ENCODE measurements around the gene HOXD1.

HOXD1 gene

DNA sequence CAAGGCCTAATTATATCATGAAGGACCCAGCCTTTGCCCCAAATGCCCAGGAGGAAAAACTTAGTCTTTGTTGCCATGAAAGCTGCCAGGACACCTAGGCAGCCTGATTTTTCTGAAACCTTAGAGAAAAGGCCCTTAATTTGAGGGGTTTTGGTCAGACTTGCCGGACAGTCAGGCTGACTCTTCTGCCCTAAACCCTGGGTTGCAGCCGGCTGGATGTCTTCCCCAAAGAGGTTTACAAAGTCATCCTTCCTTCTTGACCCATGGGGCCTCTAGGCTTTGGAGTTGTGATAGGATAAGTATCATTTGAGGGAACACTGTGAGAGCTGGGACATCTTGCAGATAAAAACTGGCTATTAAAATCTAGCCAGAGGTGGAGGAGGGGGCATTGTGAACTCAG lies 2.4 kb upstream of the HOXD1 start:
- Mint-ChIP-seq H3K27ac (peak overlapping the region; percentile 80), H3K4me3 (peak overlapping the region; percentile 83), H3K9me3 (no peaks in the 10 kb centered on the region), H3K27me3 (ENCODE audit: low read depth, poor library complexity) (no peaks in the 10 kb centered on the region), H3K36me3 (ENCODE audit: low read depth) (no peaks in the 10 kb centered on the region), H3K4me1 (peaks cover 70% of the 10 kb centered on the region)
- DNase-seq = no peak
- TF ChIP-seq, protein P1, sequence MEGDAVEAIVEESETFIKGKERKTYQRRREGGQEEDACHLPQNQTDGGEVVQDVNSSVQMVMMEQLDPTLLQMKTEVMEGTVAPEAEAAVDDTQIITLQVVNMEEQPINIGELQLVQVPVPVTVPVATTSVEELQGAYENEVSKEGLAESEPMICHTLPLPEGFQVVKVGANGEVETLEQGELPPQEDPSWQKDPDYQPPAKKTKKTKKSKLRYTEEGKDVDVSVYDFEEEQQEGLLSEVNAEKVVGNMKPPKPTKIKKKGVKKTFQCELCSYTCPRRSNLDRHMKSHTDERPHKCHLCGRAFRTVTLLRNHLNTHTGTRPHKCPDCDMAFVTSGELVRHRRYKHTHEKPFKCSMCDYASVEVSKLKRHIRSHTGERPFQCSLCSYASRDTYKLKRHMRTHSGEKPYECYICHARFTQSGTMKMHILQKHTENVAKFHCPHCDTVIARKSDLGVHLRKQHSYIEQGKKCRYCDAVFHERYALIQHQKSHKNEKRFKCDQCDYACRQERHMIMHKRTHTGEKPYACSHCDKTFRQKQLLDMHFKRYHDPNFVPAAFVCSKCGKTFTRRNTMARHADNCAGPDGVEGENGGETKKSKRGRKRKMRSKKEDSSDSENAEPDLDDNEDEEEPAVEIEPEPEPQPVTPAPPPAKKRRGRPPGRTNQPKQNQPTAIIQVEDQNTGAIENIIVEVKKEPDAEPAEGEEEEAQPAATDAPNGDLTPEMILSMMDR (IDR thresholded peaks at IDR 0.05) = no peak

GRCh38 chr2:176187200-176187898 lies 1.1 kb upstream of the HOXD1 start:
- no peaks in the 10 kb centered on the region for H3K9me3 Mint-ChIP-seq
- peak overlapping the region; percentile 94 for H3K27ac Mint-ChIP-seq
- peaks cover 80% of the 10 kb centered on the region for H3K4me1 Mint-ChIP-seq
- TF ChIP-seq, protein P1 (IDR thresholded peaks at IDR 0.05) = no peak
- H3K36me3 Mint-ChIP-seq (ENCODE audit: low read depth) = no peaks in the 10 kb centered on the region
- peak overlapping the region; percentile 93 for H3K4me3 Mint-ChIP-seq
- peak; percentile 55 for DNase-seq
- H3K27me3 Mint-ChIP-seq (ENCODE audit: low read depth, poor library complexity) = no peaks in the 10 kb centered on the region

DNA sequence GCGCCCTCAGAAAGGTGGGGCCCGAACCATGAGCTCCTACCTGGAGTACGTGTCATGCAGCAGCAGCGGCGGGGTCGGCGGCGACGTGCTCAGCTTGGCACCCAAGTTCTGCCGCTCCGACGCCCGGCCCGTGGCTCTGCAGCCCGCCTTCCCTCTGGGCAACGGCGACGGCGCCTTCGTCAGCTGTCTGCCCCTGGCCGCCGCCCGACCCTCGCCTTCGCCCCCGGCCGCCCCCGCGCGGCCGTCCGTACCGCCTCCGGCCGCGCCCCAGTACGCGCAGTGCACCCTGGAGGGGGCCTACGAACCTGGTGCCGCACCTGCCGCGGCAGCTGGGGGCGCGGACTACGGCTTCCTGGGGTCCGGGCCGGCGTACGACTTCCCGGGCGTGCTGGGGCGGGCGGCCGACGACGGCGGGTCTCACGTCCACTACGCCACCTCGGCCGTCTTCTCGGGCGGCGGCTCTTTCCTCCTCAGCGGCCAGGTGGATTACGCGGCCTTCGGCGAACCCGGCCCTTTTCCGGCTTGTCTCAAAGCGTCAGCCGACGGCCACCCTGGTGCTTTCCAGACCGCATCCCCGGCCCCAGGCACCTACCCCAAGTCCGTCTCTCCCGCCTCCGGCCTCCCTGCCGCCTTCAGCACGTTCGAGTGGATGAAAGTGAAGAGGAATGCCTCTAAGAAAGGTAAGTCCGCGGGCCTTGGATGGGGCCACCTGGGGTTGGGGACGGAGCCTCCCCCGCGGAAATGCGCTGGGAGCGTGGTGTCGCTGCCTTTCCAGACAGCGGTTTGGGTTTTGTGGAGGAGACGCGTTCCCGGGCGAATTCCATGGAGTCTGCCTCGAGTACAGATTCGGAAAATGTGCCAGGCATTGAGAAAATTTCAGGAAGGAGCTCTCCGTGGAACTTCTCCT lies 559 bp downstream of the HOXD1 start:
- TF ChIP-seq, protein P1 (IDR thresholded peaks at IDR 0.05) = no peak
- H3K4me3 Mint-ChIP-seq = peak overlapping the region; percentile 96
- H3K36me3 Mint-ChIP-seq (ENCODE audit: low read depth) = no peaks in the 10 kb centered on the region
- H3K4me1 Mint-ChIP-seq = peaks cover 75% of the 10 kb centered on the region
- no peaks in the 10 kb centered on the region for H3K27me3 Mint-ChIP-seq (ENCODE audit: low read depth, poor library complexity)
- H3K9me3 Mint-ChIP-seq = no peaks in the 10 kb centered on the region
- peak; percentile 58 for DNase-seq
- peak overlapping the region; percentile 75 for H3K27ac Mint-ChIP-seq

DNA sequence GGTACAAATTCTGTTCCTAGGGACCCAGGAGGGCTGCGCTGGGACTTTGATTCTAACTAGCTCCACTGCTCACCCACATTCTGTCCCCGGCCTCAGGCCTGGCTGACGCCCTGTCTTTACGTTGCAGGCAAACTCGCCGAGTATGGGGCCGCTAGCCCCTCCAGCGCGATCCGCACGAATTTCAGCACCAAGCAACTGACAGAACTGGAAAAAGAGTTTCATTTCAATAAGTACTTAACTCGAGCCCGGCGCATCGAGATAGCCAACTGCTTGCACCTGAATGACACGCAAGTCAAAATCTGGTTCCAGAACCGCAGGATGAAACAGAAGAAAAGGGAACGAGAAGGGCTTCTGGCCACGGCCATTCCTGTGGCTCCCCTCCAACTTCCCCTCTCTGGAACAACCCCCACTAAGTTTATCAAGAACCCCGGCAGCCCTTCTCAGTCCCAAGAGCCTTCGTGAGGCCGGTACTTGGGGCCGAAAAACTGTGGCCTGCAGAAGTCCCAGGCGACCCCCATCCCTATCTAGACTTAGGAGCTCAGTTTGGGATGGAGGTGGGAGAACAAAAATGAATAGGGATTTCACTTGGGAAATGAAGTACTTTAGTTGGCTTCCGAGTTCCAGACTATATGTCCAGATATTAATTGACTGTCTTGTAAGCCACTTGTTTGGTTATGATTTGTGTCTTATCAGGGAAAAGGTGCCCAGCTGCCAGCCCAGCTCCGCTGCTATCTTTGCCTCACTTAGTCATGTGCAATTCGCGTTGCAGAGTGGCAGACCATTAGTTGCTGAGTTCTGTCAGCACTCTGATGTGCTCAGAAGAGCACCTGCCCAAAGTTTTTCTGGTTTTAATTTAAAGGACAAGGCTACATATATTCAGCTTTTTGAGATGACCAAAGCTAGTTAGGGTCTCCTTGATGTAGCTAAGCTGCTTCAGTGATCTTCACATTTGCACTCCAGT lies 1.5 kb downstream of the HOXD1 start:
- Mint-ChIP-seq H3K4me3 (peak overlapping the region; percentile 96), H3K36me3 (ENCODE audit: low read depth) (no peaks in the 10 kb centered on the region), H3K27ac (peak overlapping the region; percentile 75), H3K4me1 (peaks cover 65% of the 10 kb centered on the region), H3K9me3 (no peaks in the 10 kb centered on the region), H3K27me3 (ENCODE audit: low read depth, poor library complexity) (peaks cover 6% of the 10 kb centered on the region)
- peak; percentile 41 for DNase-seq
- TF ChIP-seq, protein P1 (IDR thresholded peaks at IDR 0.05) = no peak

GRCh38 chr2:176192351-176192750 lies 3.9 kb downstream of the HOXD1 start:
- TF ChIP-seq, protein P1 (IDR thresholded peaks at IDR 0.05) = no peak
- H3K4me1 Mint-ChIP-seq = peaks cover 43% of the 10 kb centered on the region
- H3K9me3 Mint-ChIP-seq = no peaks in the 10 kb centered on the region
- peak overlapping the region; percentile 7 for H3K4me3 Mint-ChIP-seq
- peaks cover 6% of the 10 kb centered on the region for H3K27me3 Mint-ChIP-seq (ENCODE audit: low read depth, poor library complexity)
- DNase-seq = no peak
- no peak overlapping the region for H3K27ac Mint-ChIP-seq
- no peaks in the 10 kb centered on the region for H3K36me3 Mint-ChIP-seq (ENCODE audit: low read depth)

All from nephron progenitor cell (in vitro differentiated cells).